CD4-positive, alpha-beta T cell (primary cell): ENCODE measurements around the gene REEP6. TPM values are rescaled to one million over a fixed set of nuclear protein-coding genes. Genes with fewer than 3 reads are reported as not detected.

Experiments used
- ATAC-seq: fragments of 200-7000 bp; cut with Tn5 transposase; one replicate; pipeline ENCODE4 v1.10.0; 2022; ENCODE audit warnings: mild to moderate bottlenecking; ENCODE audit not compliant: poor library complexity
- CTCF ChIA-PET: fragments of 350-600 bp; sonication (Branson Sonifier 250); formaldehyde crosslinking; loops from one replicate; lab custom pipeline; 2021; ENCODE audit warnings: antibody characterized with exemption, inconsistent platforms; lab: Charles Lee
- POLR2A ChIA-PET: fragments of 350-600 bp; sonication (Branson Sonifier 250); formaldehyde crosslinking; loops from one replicate; lab custom pipeline; 2021; ENCODE audit warnings: antibody characterized with exemption, inconsistent platforms; lab: Charles Lee
- DNase-seq, 14 experiments: peaks; one replicate each; pipeline ENCODE4 v3.0.0-alpha.2; 2013 to 2020; ENCODE audit warnings: mixed read lengths in 2 of 14
- H3K27ac ChIP-seq, 2 donors: one replicate each; pipeline versions ENCODE4 v1.5.1 to v1.7.0; 2013; ENCODE audit warnings: low read length in 2 of 2, low read depth in 1 of 2, mild to moderate bottlenecking in 1 of 2
- H3K27me3 ChIP-seq, 2 experiments: 1 replicate in 1 of 2; 2 replicates in 1 of 2; pipeline versions ENCODE4 v1.6.1 to v1.7.0; 2013; ENCODE audit warnings: low read length in 2 of 2, control low read depth in 1 of 2, mild to moderate bottlenecking in 1 of 2, moderate library complexity in 1 of 2; ENCODE audit not compliant: insufficient read depth in 2 of 2, control insufficient read depth in 1 of 2
- H3K36me3 ChIP-seq: one replicate; pipeline ENCODE4 v1.6.1; 2013; ENCODE audit warnings: low read length, control low read depth; ENCODE audit not compliant: insufficient read depth
- H3K4me1 ChIP-seq: one replicate; pipeline ENCODE4 v1.6.1; 2013; ENCODE audit warnings: low read length, control low read depth; ENCODE audit not compliant: insufficient read depth
- H3K4me3 ChIP-seq: one replicate; pipeline ENCODE4 v1.5.1; 2013; ENCODE audit warnings: mild to moderate bottlenecking, low read length, moderate library complexity
- H3K9me3 ChIP-seq, 2 experiments: 1 replicate in 1 of 2; 2 replicates in 1 of 2; pipeline versions ENCODE4 v1.6.1 to v1.7.0; 2013; ENCODE audit warnings: low read length in 2 of 2, mild to moderate bottlenecking in 2 of 2, control low read depth in 1 of 2, moderate library complexity in 1 of 2; ENCODE audit not compliant: control insufficient read depth in 1 of 2, insufficient read depth in 1 of 2
- H3K27ac Mint-ChIP-seq: one replicate; pipeline ENCODE4 v1.8.0; 2020; ENCODE audit warnings: mixed read lengths
- H3K27me3 Mint-ChIP-seq: one replicate; pipeline ENCODE4 v1.8.0; 2021; ENCODE audit warnings: mixed read lengths
- H3K36me3 Mint-ChIP-seq: one replicate; pipeline ENCODE4 v1.8.0; 2021; ENCODE audit warnings: low read depth, mixed read lengths
- H3K4me1 Mint-ChIP-seq: one replicate; pipeline ENCODE4 v1.8.0; 2021; ENCODE audit warnings: low read depth, mixed read lengths
- H3K4me3 Mint-ChIP-seq: one replicate; pipeline ENCODE4 v1.8.0; 2020; ENCODE audit warnings: mild to moderate bottlenecking, mixed read lengths
- H3K9me3 Mint-ChIP-seq: one replicate; pipeline ENCODE4 v1.8.0; 2020; ENCODE audit warnings: mixed read lengths
- CTCF ChIP-seq: fragments of 200-600 bp; IDR thresholded peaks from one replicate; pipeline ENCODE4 v1.8.0; 2022; ENCODE audit warnings: antibody characterized with exemption, mild to moderate bottlenecking
- intact Hi-C, 2 experiments: fragments of 100-400 bp; cut with DNase I in 1 of 2; cut with micrococcal nuclease in 1 of 2; formaldehyde crosslinking; loops; one replicate each; pipeline versions ENCODE4 v1.15.1 to v1.9.0; 2023 to 2025; cut with DNase I, micrococcal nuclease
- total RNA-seq, 174 experiments: library from RNA in 2 of 174; stranded (reverse) in 2 of 174; gene quantifications; one replicate each; pipeline ENCODE4 v1.2.3 and lab custom pipeline; 2021 to 2026

Gene REEP6
- total RNA-seq, 2 experiments from 2014 or later, result 2.2 to 2.8 TPM

GRCh38 chr19:1489463-1490310 is 1.3 kb upstream of the REEP6 start:
- Histone ChIP-seq H3K4me3 (peak overlapping the region; percentile 61), H3K4me1 (peaks cover 23% of the 10 kb centered on the region), H3K27me3 (no peaks in the 10 kb centered on the region), H3K9me3 (no peaks in the 10 kb centered on the region), H3K36me3 (no peaks in the 10 kb centered on the region), H3K27ac (peak overlapping the region in 1 of 2 donors; percentile 29)
- Mint-ChIP-seq H3K36me3 (peaks cover 4% of the 10 kb centered on the region), H3K27ac (no peak overlapping the region), H3K9me3 (no peaks in the 10 kb centered on the region), H3K4me1 (peaks cover 12% of the 10 kb centered on the region), H3K4me3 (peak overlapping the region; percentile 76), H3K27me3 (no peaks in the 10 kb centered on the region)
- intact Hi-C loops, result loop anchor here (1.0 to 2.0 kb wide), 4 partner anchors 10 to 83 kb away; partner anchors contain the start of genes C19orf25 (in 1 of the 2) and DAZAP1 (in 1 of the 2)
- ChIA-PET CTCF (interaction anchor here (0.6 kb wide), 1 partner anchor 76 kb away, joined by 3 read pairs; no protein-coding TSS in a partner anchor), POLR2A (interaction anchor here (1.8 kb wide), 1 partner anchor 19 kb away, joined by 7 read pairs; no protein-coding TSS in a partner anchor)
- ATAC-seq (no peak), DNase-seq (no peak)
- no peak for TF ChIP-seq CTCF

- peak within 1 kb of the TSS; percentile 61 for H3K4me3 ChIP-seq
- no peak for TF ChIP-seq CTCF
- peak; percentile 96 to 99 (median 98) for DNase-seq
- H3K27me3 ChIP-seq, result no peaks in the 10 kb centered on the region
- CTCF ChIA-PET, result interaction anchor here (0.6 to 1.6 kb wide), 2 partner anchors 19 to 28 kb away, joined by 3 to 9 read pairs; no protein-coding TSS in a partner anchor
- POLR2A ChIA-PET, result interaction anchor here (0.7 to 1.8 kb wide), 11 partner anchors 14 to 979 kb away, joined by 3 to 8 read pairs (median 4); partner anchors contain the start of genes CIRBP, FAM174C and MBD3
- peaks cover 4% of the 10 kb centered on the region for H3K36me3 Mint-ChIP-seq
- no peaks in the 10 kb centered on the region for H3K27me3 Mint-ChIP-seq
- intact Hi-C loops, result loop anchor here (1.0 to 2.0 kb wide), 5 partner anchors 11 to 84 kb away; partner anchors contain the start of genes C19orf25 (in 1 of the 2) and DAZAP1 (in 1 of the 2)
- H3K9me3 Mint-ChIP-seq, result no peaks in the 10 kb centered on the region
- H3K4me3 Mint-ChIP-seq, result peak within 1 kb of the TSS; percentile 84
- peaks cover 23% of the 10 kb centered on the region for H3K4me1 ChIP-seq
- H3K4me1 Mint-ChIP-seq, result peaks cover 12% of the 10 kb centered on the region
- peak within 1 kb of the TSS; percentile 29 to 34 for H3K27ac ChIP-seq
- no peaks in the 10 kb centered on the region for H3K9me3 ChIP-seq
- no peaks in the 10 kb centered on the region for H3K36me3 ChIP-seq
- H3K27ac Mint-ChIP-seq, result peak within 1 kb of the TSS; percentile 60
- peak; percentile 86 for ATAC-seq
These were observed 469 bp upstream of the REEP6 start, which contains the start of gene PCSK4 for GRCh38 chr19:1490311-1491113. PCSK4 (minus strand) TSS chr19:1490350; CDS start chr19:1490346, 4 bp downstream.

GRCh38 chr19:1491849-1492170 is 829 bp downstream of the REEP6 start:
- Mint-ChIP-seq H3K27me3 (no peaks in the 10 kb centered on the region), H3K4me3 (peak overlapping the region; percentile 84), H3K9me3 (no peaks in the 10 kb centered on the region), H3K27ac (no peak overlapping the region), H3K36me3 (peaks cover 4% of the 10 kb centered on the region), H3K4me1 (peaks cover 12% of the 10 kb centered on the region)
- no peak overlapping the region for H3K27ac ChIP-seq
- DNase-seq (no peak), ATAC-seq (no peak)
- intact Hi-C loops, result loop anchor here in 1 of 2 experiments (1.0 to 2.0 kb wide), 3 partner anchors 16 to 85 kb away; partner anchors contain the start of gene DAZAP1
- H3K4me3 ChIP-seq, result no peak overlapping the region
- ChIA-PET POLR2A (interaction anchor here (1.6 kb wide), 1 partner anchor 20 kb away, joined by 4 read pairs; no protein-coding TSS in a partner anchor), CTCF (interaction anchor here (1.6 kb wide), 1 partner anchor 21 kb away, joined by 9 read pairs; no protein-coding TSS in a partner anchor)
- H3K27me3 ChIP-seq, result no peaks in the 10 kb centered on the region
- peaks cover 23% of the 10 kb centered on the region for H3K4me1 ChIP-seq
- no peaks in the 10 kb centered on the region for H3K36me3 ChIP-seq
- no peak for TF ChIP-seq CTCF
- H3K9me3 ChIP-seq, result peaks cover 0 to 4% of the 10 kb centered on the region in 2 experiments
